Suppressor macrophage (primary cell): ENCODE results near the gene DPY19L1.
"Not testable (repeated sequence)": the region's sequence is repeated elsewhere in the genome, so short reads cannot be mapped to it uniquely, and the experiment has no call there.

ENCODE experiments used
- DNase-seq, 4 experiments: peaks; one replicate each; pipeline ENCODE4 v3.0.0-alpha.2; 2020 to 2022

The DPY19L1 gene

GRCh38 chr7:35032166-35032565 lies 5.1 kb downstream of the DPY19L1 start:
- DNase-seq = no peak

DNA sequence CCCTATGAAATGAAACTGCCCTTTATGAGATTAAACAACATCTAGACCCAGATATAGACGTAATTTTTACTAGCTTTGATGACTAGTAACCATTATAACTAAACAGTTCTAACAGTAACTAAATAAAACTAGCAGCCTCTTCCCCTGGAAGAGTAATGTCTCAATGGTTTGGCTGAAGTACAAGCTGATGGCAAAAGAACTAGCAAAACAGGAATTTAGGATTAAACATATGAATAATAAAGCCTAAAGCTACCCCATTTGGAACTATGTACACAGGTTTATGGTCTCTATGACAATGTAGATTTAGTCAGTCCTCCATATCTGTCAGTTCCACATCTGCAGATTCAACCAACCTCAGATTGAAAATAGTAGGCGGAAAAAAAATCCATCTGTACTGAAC lies 6.4 kb downstream of the DPY19L1 start:
- no peak for DNase-seq

GRCh38 chr7:35029311-35029710 lies 8.0 kb downstream of the DPY19L1 start:
- DNase-seq = no peak

- DNase-seq = no peak
Observed at GRCh38 chr7:35026150-35026549, 11.1 kb downstream of the DPY19L1 start.

DNA sequence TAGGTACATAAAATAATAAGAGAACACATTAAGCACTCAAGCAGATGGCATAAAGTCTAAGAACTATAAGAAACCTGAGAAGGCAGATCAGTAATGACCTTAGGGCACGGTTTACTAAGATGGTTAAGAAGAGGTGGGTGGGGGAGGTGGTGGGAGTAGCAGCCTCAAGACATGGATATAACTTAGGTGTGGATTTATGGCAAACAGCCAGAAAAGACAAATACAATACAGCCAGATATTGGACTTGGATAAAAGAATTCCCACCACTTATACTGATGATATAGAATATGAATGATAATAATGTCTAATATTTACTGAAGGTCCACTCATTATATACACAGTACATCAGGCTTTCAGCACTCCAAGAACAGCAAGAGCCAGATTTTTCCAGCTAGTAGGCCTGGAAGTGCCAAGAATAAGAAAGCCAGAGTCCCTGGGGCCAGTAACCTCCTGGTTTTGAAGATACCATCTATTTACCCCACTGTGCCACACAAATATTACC lies 11.9 kb downstream of the DPY19L1 start:
- DNase-seq = no peak

GRCh38 chr7:35024298-35024697 lies 13.0 kb downstream of the DPY19L1 start:
- no peak for DNase-seq

DNA sequence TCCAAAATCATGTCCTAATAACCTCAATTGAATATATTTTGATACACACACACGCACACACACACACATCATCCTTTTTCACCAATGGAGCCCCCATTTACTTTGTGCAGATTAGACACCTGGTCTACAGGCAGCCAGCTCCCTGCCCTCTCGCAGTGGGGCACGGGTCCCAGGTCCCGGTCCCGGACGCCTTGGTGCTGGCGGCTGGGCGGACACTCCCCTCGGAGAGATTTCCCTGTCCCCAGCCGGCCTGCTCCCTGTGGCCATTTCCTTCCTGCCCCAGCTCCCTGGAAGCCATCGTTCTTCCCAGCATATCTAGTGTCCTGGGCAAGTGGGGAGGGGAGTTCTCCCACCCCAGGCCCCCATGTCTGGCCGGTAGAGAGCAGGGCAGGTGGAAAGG lies 14.6 kb downstream of the DPY19L1 start:
- DNase-seq = no peak

GRCh38 chr7:35021445-35021844 lies 15.8 kb downstream of the DPY19L1 start:
- no peak for DNase-seq

DNA sequence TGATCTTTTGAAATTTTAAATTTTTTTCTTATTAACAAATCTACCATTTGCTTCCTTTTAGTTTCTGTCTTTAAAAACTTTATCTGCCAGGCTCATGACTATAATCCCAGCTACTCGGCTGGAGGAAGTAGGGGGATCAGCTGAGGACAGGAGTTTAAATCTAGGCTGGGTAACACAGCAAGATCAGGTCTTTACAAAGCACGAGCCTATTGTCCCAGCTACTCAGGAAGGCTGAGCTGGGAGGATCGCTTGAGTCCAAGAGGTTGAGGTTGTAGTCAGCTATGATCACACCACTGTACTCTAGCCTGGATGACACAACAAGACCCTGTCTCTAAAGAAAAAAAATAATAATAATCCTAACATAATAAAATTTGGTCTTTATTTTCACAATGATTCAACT lies 17.5 kb downstream of the DPY19L1 start:
- DNase-seq = no peak

GRCh38 chr7:35019179-35019729 lies 18.0 kb downstream of the DPY19L1 start:
- DNase-seq = no peak

DNA sequence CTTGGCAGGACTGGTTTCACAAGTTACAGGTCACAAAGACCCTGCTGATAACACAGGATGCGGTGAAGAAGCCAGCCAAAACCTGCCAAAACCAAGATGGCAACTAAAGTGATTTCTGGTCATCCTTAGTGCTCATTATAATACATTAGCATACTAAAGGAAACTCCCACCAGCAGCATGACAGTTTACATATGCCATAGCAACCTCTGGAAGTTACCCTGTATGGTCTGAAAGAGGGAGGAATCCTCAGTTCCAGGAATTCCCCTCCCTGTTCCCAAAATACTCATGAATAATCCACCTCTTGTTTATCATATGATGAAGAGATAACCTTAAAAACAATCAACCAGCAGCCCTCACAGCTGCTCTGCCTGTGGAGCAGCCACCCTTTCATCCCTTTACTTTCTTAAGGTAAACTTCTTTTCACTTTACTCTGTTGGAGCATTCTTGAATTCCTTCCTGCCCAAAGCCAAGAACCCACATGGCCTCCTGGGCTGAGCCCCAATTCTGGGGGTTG lies 21.9 kb downstream of the DPY19L1 start:
- no peak for DNase-seq

- no peak for DNase-seq
Observed at GRCh38 chr7:35012160-35012559, 25.1 kb downstream of the DPY19L1 start.

- no peak for DNase-seq
Observed at GRCh38 chr7:35011085-35011484, 26.2 kb downstream of the DPY19L1 start.

- no peak for DNase-seq
Observed at GRCh38 chr7:35007768-35008167, 29.5 kb downstream of the DPY19L1 start.

DNA sequence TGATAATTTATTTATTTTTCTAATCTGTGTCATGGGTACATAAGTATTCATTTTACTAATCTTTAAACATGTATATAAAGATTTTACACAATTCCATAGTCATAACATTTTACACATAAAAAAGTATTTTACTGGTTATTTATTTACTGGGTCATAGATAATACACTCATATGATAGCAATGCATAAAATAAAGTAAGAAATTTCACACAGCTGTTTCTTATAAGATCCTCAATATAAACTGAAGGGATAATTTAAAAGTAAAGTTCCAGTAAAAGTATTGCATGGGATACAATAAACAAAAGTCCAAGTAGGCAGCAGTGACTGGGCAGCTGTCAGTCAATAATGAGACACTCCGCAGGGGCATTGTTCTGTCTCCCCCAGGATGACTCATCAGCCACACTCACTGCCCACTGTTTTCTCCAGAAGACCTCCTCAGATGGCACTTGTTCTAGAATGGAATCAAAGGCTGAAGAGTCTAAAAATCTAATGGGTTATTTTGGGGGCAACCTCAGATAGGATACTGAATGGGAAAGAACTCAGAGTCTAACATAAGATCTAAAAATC lies 32.7 kb downstream of the DPY19L1 start:
- DNase-seq = no peak

DNA sequence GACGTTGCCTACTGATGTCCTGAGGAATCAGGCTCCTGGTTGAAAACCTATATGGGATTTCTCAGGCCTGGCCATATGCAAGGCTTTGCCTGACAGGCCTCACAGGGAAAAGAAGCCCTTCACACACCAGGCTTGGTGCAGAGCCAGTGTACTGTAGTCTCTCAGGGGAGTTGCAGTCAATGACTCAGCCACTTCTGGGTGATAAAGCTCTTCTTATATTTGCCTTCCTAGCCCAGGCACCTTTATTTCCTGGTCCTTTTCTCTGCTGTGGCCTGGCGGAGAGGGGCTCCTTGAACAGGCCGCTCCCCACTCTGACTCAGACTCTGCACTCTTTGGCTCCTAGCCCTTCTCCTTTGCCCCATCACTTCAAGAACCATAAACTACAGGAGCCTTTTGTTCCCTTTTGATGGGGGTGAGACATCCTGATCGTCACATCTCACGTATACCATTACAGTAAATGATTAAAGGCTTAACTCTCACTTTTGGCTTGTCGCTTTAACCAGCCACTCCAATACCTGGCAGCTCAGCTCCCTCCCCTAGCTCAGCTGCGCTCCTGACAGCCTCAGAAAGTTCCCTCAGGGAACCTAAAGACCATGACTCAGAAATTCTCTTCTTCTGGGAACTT lies 33.5 kb downstream of the DPY19L1 start:
- no peak for DNase-seq

- not testable (repeated sequence) for DNase-seq
Observed at GRCh38 chr7:35003177-35003650, 34.1 kb downstream of the DPY19L1 start.

DNA sequence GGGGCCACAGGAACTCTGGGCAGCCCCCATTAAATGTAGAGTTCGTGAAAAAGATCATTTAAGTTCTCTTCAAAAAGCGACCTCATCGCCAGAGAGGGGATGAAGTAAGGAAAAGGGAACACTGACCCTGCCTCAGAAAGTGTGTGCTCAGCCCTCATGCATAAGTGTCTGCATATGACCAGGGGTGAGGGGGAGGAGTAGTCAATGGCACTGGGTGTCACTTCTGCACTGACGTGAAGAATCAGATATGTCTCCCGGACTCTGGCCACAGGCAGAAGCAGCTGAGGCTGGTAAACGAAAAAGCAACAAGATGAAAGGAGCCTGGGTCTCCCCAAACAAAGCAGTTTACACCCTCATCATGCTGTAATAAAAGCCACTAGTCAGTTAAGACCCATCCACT lies 39.0 kb downstream of the DPY19L1 start:
- not testable (repeated sequence) for DNase-seq

GRCh38 chr7:34996423-34997090 lies 40.7 kb downstream of the DPY19L1 start:
- DNase-seq = peak in 3 of 4 experiments; percentile 8 to 14 (median 13)

- DNase-seq = no peak
Observed at GRCh38 chr7:34995757-34996156, 41.5 kb downstream of the DPY19L1 start.

DNA sequence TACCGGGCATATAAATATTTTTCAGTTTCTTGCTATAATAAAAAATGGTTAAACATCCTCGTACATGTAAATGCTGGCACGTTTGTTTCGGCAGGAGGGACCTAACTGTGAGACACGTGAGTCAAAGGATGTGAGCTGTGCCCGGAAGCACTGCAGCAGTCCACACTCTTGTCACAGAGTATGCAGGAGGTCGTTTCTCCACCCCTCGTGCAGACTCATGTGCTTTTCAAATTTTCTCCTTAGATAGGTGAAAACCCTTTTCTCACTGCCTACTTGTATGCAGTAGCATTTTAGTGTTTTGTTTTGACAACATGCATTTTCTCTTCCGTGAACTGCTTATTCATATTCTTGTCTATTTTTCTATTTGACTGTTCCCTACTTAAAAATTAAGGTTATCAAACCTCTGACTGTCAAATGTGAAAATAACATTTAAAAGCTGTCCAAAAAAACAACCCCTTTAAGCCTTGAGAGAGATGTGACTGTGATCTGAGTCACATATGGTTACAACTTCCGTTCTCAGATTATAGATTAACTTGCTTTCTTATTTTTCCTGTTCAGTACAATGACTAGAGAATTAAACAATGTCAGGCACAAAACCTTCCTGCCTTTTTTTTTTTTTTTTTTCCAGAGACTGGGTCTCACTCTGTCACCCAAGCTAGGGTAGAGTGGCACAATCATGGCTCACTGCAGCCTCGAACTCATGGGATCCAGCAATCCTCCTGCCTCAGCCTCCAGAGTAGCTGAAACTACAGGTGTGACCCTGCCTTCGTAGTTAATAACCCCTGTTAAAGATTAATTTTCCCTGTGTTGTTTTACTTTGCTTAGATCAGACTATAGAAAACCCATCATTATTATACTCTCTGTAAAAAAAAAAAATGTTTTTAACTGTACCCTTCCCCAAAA lies 45.1 kb downstream of the DPY19L1 start:
- no peak for DNase-seq

- DNase-seq = not testable (repeated sequence)
Observed at GRCh38 chr7:34988442-34989125, 48.7 kb downstream of the DPY19L1 start.
